Effector memory CD4-positive, alpha-beta T cell (primary cell): ENCODE results near the gene HOXA11.
A peak's percentile ranks its signal among the peaks of the same experiment; 100 is the strongest.

Experiments used
- DNase-seq, 3 donors: peaks; one replicate each; pipeline ENCODE4 v3.0.0-alpha.2; 2020
- H3K27ac ChIP-seq: 2 replicates; pipeline ENCODE4 v1.7.0; 2013; ENCODE audit warnings: mild to moderate bottlenecking, low read length, moderate library complexity; ENCODE audit not compliant: insufficient read depth, poor library complexity, severe bottlenecking
- H3K27me3 ChIP-seq: replicated peaks from 2 replicates; pipeline ENCODE4 v1.7.0; 2013; ENCODE audit warnings: mild to moderate bottlenecking, low read length; ENCODE audit not compliant: insufficient read depth, control insufficient read depth, poor library complexity, severe bottlenecking
- H3K36me3 ChIP-seq: 2 replicates; pipeline ENCODE4 v1.7.0; 2013; ENCODE audit warnings: mild to moderate bottlenecking, low read length, moderate library complexity; ENCODE audit not compliant: control insufficient read depth, insufficient read depth
- H3K4me1 ChIP-seq: 2 replicates; pipeline ENCODE4 v1.7.0; 2013; ENCODE audit warnings: low read length, mild to moderate bottlenecking; ENCODE audit not compliant: control insufficient read depth, insufficient read depth, poor library complexity, severe bottlenecking
- H3K4me3 ChIP-seq: 2 replicates; pipeline ENCODE4 v1.7.0; 2013; ENCODE audit warnings: low read length, low read depth, mild to moderate bottlenecking; ENCODE audit not compliant: insufficient read depth, poor library complexity, severe bottlenecking
- H3K9me3 ChIP-seq: 2 replicates; pipeline ENCODE4 v1.7.0; 2013; ENCODE audit warnings: mild to moderate bottlenecking, low read length, moderate library complexity; ENCODE audit not compliant: control insufficient read depth

HOXA11 gene

DNA sequence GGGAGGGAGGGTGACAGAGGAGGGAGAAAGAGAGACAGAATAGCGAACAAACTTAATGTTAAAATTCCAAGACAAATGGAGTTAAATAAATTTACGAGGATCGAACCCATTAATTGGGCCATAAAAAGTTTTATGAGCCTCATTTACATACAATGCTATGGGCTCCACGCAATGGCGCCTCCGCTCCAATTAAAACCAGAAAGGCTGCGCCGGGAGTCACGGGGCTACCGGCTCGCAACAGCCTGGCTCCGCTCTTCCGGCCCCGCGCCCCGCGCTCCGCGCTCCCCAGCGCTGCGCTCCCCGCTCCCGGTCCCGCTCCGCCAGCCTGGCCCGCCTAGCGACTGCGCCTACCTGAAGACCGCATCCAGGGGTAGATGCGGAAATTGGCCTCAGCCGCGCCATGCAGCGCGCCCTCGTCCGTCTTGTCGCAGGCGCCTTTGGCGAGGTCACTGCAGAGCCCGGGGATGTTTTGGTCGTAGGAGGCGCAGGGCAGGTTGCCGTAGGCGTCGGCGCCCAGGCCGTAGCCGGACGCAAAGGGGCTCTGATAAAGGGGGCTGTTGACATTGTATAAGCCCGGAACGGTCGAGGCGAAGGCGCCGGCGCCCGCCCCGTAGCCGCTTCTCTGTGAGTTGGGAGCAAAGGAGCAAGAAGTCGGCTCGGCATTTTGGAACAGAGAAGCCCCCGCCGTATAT, 29.1 kb downstream of the HOXA11 start:
- Histone ChIP-seq H3K27me3 (peaks cover 87% of the 10 kb centered on the region), H3K36me3 (no peaks in the 10 kb centered on the region), H3K4me3 (peak overlapping the region; percentile 34), H3K9me3 (no peaks in the 10 kb centered on the region), H3K4me1 (peaks cover 53% of the 10 kb centered on the region), H3K27ac (no peak overlapping the region)
- no peak for DNase-seq

DNA sequence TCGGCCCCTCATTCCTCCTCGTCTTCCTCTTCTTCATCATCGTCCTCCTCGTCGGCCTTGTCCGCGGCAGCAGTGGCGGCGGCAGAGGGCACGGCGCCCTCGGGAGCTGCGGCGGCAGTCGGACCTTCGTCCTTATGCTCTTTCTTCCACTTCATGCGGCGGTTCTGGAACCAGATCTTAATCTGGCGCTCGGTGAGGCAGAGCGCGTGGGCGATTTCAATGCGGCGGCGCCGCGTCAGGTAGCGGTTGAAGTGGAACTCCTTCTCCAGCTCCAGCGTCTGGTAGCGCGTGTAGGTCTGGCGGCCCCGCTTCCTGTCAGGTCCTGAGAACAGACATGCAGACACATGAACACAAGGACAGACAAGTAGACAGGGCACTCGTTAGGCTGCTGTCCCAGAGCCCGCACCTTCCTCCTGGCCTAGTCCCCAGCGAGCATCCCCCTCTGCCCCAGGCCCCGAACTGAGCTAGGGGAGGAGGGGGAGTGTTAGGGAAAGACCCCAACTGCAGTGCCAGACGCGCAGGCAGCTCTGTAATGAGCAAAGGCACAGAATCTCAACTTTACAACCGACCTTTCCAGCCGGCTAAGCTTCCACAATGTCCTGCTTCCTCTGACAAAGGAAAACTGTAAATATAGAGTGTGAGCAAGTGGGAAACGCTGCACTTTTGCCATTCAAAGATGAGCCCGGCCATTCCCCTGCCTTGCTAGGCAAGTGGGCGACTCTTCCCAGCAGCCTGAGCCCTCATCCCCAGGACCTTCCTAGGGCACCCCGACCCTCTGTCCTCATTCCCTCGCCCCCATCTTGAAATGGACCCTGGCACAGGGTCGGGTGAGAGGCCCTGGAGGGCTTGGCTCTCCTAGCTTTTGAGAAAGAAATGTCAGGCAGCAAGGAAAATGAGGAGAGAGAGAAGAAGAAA, 29.9 kb downstream of the HOXA11 start:
- peak overlapping the region; percentile 34 for H3K4me3 ChIP-seq
- no peaks in the 10 kb centered on the region for H3K36me3 ChIP-seq
- H3K9me3 ChIP-seq = no peaks in the 10 kb centered on the region
- H3K27me3 ChIP-seq = peaks cover 86% of the 10 kb centered on the region
- peaks cover 53% of the 10 kb centered on the region for H3K4me1 ChIP-seq
- DNase-seq = no peak
- H3K27ac ChIP-seq = no peak overlapping the region

DNA sequence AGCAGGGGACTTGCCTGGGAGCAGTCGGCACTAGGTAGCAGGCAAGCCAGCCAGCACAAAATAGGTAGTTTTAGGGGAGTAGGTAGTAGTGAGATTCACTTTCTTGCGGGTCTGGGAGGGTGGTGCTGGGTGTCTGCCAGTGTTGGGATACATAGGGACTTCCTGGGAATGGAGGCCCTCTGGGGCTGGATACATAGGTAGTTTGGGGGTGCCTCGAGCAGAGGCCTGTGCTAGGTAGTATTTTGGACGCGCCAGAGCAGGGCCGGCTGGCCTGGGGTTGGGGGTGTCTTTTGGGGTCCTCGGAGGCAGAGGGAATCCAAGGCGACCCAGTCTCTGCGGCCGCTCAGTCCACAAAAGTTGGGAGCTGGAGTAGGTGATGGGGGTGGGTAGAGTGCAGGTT, 30.7 kb downstream of the HOXA11 start:
- H3K4me3 ChIP-seq = no peak overlapping the region
- no peaks in the 10 kb centered on the region for H3K9me3 ChIP-seq

DNA sequence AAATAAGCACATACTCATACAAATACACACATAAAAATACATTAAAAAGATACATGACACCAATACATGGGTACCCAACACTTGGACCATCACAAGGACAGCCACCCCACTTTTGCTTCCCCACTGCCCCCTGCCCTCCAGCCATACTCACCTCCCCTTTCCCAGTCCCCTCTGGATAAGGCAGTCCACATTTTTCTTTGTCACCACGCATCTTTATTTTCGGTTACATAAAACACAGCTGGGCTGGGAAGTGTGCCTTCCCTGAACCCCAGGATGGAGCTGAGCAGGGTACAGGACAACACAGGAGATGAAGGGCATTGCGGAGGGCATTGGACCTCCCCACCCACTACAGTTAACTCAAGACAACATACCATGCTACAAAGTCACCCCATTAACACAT, 31.5 kb downstream of the HOXA11 start:
- H3K4me1 ChIP-seq = peaks cover 46% of the 10 kb centered on the region
- no peaks in the 10 kb centered on the region for H3K36me3 ChIP-seq
- H3K9me3 ChIP-seq = no peaks in the 10 kb centered on the region
- peaks cover 89% of the 10 kb centered on the region for H3K27me3 ChIP-seq
- no peak for DNase-seq
- no peak overlapping the region for H3K27ac ChIP-seq
- H3K4me3 ChIP-seq = no peak overlapping the region

More for the DNA sequence above, 30.7 kb downstream of the HOXA11 start:
- H3K36me3 ChIP-seq = no peaks in the 10 kb centered on the region
- peaks cover 50% of the 10 kb centered on the region for H3K4me1 ChIP-seq
- H3K27ac ChIP-seq = no peak overlapping the region
- H3K27me3 ChIP-seq = peaks cover 85% of the 10 kb centered on the region
- no peak for DNase-seq

DNA sequence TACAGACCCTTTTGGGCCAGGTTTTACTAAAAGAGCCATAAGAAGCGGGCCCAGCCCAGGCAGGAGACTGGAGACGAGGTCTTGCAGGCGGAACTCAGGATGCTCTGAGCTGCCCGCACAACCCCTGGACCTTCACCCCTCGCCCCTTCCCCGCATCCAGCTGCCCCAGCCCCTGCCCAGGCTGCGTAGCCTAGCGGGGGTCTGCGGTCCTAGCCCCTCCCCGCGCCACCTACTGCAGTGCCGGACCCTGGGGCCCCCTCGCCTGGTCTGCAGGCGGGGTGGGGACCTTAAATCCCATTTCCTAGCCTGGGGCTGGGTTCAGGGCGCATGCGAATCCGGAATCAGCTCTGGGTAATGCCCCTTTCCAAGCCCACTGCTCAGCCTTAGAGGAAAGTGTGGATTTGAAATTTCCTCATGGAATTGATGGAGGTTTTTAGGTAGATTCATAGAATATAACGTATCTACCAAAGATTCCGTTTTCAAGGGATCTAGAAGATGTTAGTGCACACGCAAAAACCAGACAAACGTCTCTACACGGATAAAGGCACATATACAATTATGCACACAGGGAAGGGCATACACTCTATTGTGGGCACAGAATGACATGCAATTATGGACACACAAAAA, 32.1 kb downstream of the HOXA11 start:
- H3K27me3 ChIP-seq = peaks cover 91% of the 10 kb centered on the region
- H3K4me1 ChIP-seq = peaks cover 42% of the 10 kb centered on the region
- no peaks in the 10 kb centered on the region for H3K9me3 ChIP-seq
- no peak for DNase-seq
- no peaks in the 10 kb centered on the region for H3K36me3 ChIP-seq
- no peak overlapping the region for H3K4me3 ChIP-seq
- no peak overlapping the region for H3K27ac ChIP-seq

DNA sequence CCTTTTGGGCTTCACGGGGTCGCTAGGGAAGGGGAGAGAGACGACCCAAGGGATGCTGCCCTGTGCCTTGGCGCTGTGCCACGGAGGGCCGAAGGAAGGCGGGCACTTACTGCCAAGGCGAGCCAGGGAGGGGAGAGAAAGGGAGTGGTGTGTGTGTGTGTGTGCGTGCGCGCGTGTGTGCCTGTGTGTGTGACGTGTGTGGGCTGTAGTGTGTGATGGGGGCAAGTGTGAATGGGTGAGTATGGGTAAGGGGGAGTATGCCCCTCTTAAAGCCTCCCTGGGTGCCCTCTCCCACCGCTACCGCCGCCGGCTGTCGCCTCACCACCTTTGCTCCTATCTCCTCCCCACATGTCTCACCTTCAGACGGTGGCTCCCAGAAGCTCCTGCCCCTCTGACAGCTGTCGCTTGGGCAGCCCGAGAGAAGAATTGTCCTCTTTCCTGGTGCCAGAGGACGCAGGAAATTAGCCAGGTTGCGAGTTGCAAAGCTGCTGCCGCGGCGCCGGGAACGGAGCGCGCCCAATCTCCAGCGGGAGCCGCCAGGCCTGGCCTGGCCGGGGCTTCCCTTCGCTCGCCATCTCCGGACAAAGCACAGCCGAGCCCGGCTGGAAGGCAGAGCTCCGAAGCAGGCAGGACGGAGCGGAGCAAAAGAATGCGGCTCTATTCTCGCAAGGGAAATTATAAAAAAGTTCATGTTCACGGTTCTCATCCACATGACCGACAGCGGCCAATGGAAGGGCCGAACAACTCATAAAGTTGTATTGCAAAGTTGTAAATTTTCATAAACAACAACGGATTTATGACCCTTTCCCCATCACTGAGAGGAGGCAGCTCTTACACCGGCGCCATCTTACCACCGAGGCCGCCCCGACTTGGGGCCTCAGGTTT, 32.9 kb downstream of the HOXA11 start, which contains the start of gene HOXA3:
Gene HOXA3 (minus strand): TSS at position 653 of the 885 bp plus-strand sequence. CDS start 41,943 bp downstream, outside the sequence.
- Histone ChIP-seq H3K9me3 (no peaks in the 10 kb centered on the region), H3K27ac (no peak within 1 kb of the TSS), H3K36me3 (no peaks in the 10 kb centered on the region), H3K27me3 (peaks cover 91% of the 10 kb centered on the region), H3K4me1 (peaks cover 46% of the 10 kb centered on the region), H3K4me3 (peak within 1 kb of the TSS; percentile 48)
- no peak for DNase-seq

DNA sequence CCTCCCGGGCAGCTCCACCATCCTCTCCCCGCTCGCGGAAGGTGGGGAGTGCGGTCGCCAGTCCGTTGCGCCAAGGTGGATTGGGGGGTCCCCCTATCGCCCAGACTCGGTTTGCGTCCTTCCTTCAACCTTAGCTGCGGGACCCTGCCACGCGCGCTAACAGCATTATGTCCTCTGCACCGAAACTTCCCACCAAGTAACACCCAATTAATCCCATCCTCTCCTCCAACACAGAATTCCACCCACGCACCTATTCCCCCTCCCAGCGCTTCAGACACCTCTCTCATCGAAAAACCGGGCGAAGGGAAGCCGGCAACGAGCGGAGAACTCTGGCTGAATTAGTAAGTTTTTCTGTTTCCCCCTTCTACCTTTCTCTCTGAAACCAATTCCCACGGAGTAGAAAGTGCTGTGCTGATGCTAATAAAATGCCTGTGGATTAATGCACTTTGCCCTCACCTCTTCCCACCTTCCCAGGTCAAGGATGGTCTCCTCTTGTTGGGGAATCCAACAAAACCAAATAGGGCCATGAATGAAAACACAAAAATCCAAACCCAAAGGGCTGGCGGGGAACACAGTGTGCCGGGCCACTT, 33.6 kb downstream of the HOXA11 start:
- Histone ChIP-seq H3K27me3 (peaks cover 92% of the 10 kb centered on the region), H3K4me1 (peaks cover 45% of the 10 kb centered on the region), H3K27ac (no peak overlapping the region), H3K4me3 (peak overlapping the region; percentile 48), H3K9me3 (no peaks in the 10 kb centered on the region), H3K36me3 (no peaks in the 10 kb centered on the region)
- no peak for DNase-seq

DNA sequence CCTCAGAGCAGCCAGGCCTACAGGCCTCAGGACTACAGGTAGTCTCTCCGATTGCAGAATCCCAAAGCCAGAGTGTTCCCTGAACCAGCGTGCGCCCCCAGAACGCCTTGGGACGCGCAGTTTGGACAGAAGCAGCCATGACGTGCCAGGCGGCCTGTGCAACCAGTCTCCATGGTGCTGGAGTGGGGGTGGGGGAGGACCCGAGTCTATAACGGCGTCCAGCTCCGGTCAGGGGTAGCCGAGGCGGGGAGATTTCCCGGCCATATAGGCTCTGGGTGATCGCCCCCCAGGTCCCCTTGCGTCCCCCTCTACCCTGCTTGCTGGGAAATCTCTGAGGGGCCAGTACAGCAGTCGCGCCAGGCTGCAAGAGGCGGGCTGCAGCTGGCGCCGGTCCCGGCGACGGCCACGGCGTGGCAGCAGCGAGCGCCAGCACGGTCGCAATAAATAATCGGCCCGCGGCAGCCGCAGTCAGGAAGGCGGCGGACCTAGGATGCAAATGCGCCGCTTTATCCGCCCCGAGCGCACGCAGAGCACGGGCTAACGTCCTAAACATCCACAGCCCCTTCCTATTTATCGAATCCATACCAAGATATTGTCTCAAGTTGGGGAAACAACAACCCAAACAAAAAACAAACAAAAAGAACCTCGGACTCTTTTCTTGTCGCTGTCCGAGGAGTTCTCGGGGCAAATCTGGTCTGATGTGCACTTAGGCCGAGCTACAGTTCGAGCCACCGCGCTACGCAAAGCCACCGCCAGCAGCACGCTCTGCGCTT, 34.3 kb downstream of the HOXA11 start:
- DNase-seq = peak; percentile 42 to 48 (median 43)
- H3K27ac ChIP-seq = no peak overlapping the region
- peak overlapping the region; percentile 48 for H3K4me3 ChIP-seq
- no peaks in the 10 kb centered on the region for H3K36me3 ChIP-seq
- peaks cover 38% of the 10 kb centered on the region for H3K4me1 ChIP-seq
- H3K27me3 ChIP-seq = peaks cover 85% of the 10 kb centered on the region
- H3K9me3 ChIP-seq = no peaks in the 10 kb centered on the region
